Measurements from ENCODE around the gene ZNF316.

DNA sequence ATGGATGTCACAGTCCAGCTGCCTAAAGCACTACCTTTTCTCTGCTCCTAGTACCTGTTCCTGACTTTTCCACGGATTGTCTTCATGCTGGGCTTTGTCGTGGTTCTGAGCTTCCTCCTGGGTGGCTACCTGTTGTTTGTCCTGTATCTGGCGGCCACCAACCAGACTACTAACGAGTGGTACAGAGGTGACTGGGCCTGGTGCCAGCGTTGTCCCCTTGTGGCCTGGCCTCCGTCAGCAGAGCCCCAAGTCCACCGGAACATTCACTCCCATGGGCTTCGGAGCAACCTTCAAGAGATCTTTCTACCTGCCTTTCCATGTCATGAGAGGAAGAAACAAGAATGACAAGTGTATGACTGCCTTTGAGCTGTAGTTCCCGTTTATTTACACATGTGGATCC, 48.6 kb upstream of the ZNF316 start:
- TF ChIP-seq POLR2A (IDR thresholded peaks at IDR 0.05): no peak
- TF ChIP-seq, protein P1, sequence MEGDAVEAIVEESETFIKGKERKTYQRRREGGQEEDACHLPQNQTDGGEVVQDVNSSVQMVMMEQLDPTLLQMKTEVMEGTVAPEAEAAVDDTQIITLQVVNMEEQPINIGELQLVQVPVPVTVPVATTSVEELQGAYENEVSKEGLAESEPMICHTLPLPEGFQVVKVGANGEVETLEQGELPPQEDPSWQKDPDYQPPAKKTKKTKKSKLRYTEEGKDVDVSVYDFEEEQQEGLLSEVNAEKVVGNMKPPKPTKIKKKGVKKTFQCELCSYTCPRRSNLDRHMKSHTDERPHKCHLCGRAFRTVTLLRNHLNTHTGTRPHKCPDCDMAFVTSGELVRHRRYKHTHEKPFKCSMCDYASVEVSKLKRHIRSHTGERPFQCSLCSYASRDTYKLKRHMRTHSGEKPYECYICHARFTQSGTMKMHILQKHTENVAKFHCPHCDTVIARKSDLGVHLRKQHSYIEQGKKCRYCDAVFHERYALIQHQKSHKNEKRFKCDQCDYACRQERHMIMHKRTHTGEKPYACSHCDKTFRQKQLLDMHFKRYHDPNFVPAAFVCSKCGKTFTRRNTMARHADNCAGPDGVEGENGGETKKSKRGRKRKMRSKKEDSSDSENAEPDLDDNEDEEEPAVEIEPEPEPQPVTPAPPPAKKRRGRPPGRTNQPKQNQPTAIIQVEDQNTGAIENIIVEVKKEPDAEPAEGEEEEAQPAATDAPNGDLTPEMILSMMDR (IDR thresholded peaks at IDR 0.05): no peak
